OCI-LY7 (cell line): ENCODE data around the gene TNFAIP3. TPM values are rescaled to one million over a fixed set of nuclear protein-coding genes. Genes with fewer than 3 reads are reported as not detected.

Experiments
- BruUV-seq: library from RNA; stranded (reverse); fragments of 400-500 nt; replicated peaks from 2 replicates; lab custom pipeline; 2021; lab: Mats Ljungman, UMichigan
- CTCF ChIA-PET: fragments of 300-600 bp; sonication (Branson Sonifier 250); formaldehyde crosslinking; loops from one replicate; lab custom pipeline; 2022; ENCODE audit warnings: antibody characterized with exemption; ENCODE audit not compliant: unreplicated experiment; lab: Charles Lee
- POLR2A ChIA-PET: fragments of 300-600 bp; sonication (Branson Sonifier 250); formaldehyde crosslinking; loops from one replicate; lab custom pipeline; 2022; ENCODE audit warnings: antibody characterized with exemption; lab: Charles Lee
- DNase-seq: peaks from one replicate; pipeline ENCODE4 v3.0.0-alpha.2; 2015; ENCODE audit warnings: low spot score
- H2AFZ ChIP-seq: fragments of 200-600 bp; sonication (generic), shearing (Covaris generic); 2 replicates; pipeline ENCODE4 v1.6.1; 2014; ENCODE audit warnings: mild to moderate bottlenecking, antibody characterized with exemption, low read length, moderate library complexity
- H3K27ac ChIP-seq: fragments of 200-600 bp; sonication (generic); 2 replicates; pipeline ENCODE4 v1.5.1; 2014; ENCODE audit warnings: mixed run types, low read depth, mild to moderate bottlenecking, moderate library complexity, low read length, inconsistent platforms; ENCODE audit not compliant: poor library complexity, severe bottlenecking
- H3K36me3 ChIP-seq: fragments of 200-600 bp; sonication (generic); 2 replicates; pipeline ENCODE4 v1.6.1; 2014; ENCODE audit warnings: mild to moderate bottlenecking, antibody characterized with exemption, low read length, moderate library complexity, mixed read lengths; ENCODE audit not compliant: insufficient read depth
- H3K4me1 ChIP-seq: fragments of 200-600 bp; sonication (generic); 2 replicates; pipeline ENCODE4 v1.5.1; 2014; ENCODE audit warnings: mild to moderate bottlenecking, low read length; ENCODE audit not compliant: insufficient read depth, poor library complexity, severe bottlenecking
- H3K4me2 ChIP-seq: fragments of 200-600 bp; sonication (generic); 2 replicates; pipeline ENCODE4 v1.6.1; 2014; ENCODE audit warnings: mild to moderate bottlenecking, low read length
- H3K4me3 ChIP-seq: fragments of 200-600 bp; sonication (generic); 2 replicates; pipeline ENCODE4 v1.5.1; 2014; ENCODE audit warnings: mild to moderate bottlenecking, low read depth, low read length; ENCODE audit not compliant: poor library complexity, severe bottlenecking
- H3K79me2 ChIP-seq: fragments of 200-600 bp; sonication (generic); 2 replicates; pipeline ENCODE4 v1.6.1; 2016; ENCODE audit warnings: low read depth, mild to moderate bottlenecking, low read length, moderate library complexity, mixed read lengths; ENCODE audit not compliant: insufficient read depth
- H3K9me2 ChIP-seq: fragments of 200-600 bp; sonication (generic); 2 replicates; pipeline ENCODE4 v1.6.1; 2016; ENCODE audit warnings: mild to moderate bottlenecking, low read length, mixed read lengths; ENCODE audit not compliant: insufficient read depth
- H3K9me3 ChIP-seq: fragments of 200-600 bp; sonication (generic); 2 replicates; pipeline ENCODE4 v1.6.1; 2014; ENCODE audit warnings: mild to moderate bottlenecking, mixed run types, low read length, mixed read lengths
- H4K20me1 ChIP-seq: fragments of 200-600 bp; sonication (generic); 2 replicates; pipeline ENCODE4 v1.6.1; 2014; ENCODE audit warnings: mild to moderate bottlenecking, antibody characterized with exemption, low read length, moderate library complexity, mixed read lengths; ENCODE audit not compliant: insufficient read depth
- CTCF ChIP-seq: fragments of 200-600 bp; sonication (generic); conservative IDR thresholded peaks from 2 replicates; pipeline ENCODE4 v1.5.1; 2014; ENCODE audit warnings: mild to moderate bottlenecking, antibody characterized with exemption, low read length, moderate library complexity, mixed read lengths
- EZH2phosphoT487 ChIP-seq: fragments of 200-600 bp; sonication (generic); IDR thresholded peaks from 2 replicates; pipeline ENCODE4 v1.6.1; 2018; ENCODE audit warnings: low read depth, borderline replicate concordance, mild to moderate bottlenecking, mixed run types, antibody characterized with exemption, low read length, moderate library complexity, mixed read lengths
- intact Hi-C: fragments of 100-400 bp; cut with micrococcal nuclease; formaldehyde crosslinking; loops from one replicate; pipeline ENCODE4 v1.10.0; 2022; ENCODE audit not compliant: unreplicated experiment
- total RNA-seq, 2 experiments: library from RNA; depleted of rRNA in 1 of 2; stranded (reverse); fragments of >200 nt in 1 of 2; shearing (Covaris generic) in 1 of 2; gene quantifications; 2 replicates each; pipeline ENCODE4 v1.2.3, GENCODE V29; 2014 to 2022

TNFAIP3 gene
- total RNA-seq, 2 experiments from 2014 or later: 8.8 to 28.3 TPM

DNA sequence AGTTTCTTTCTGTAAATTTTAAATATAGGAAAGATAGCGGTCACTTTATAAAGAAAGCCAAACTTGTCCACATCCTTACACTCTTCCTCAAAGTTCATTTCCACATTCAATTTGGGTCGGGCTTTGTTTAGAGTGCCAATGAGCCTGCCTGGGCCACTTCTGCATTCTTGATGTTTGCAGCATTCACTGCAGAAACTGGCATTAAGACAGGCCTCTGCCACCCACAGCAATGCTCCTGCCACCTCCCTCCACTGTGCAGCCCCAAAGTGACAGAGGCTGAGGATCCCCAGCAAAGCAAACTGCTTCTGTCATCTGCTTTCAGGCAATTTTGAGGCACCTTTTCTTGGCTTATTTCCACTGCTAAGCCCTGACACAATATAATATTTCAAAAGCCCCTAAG is 61.2 kb downstream of the TNFAIP3 start:
- intact Hi-C loops: no loop called here
- POLR2A ChIA-PET: interaction anchor here (0.7 to 1.8 kb wide), 4 partner anchors 10 to 46 kb away, joined by 3 to 11 read pairs (median 4); no protein-coding TSS in a partner anchor
- Histone ChIP-seq H3K4me2 (peak overlapping the region; percentile 49), H3K9me2 (no peaks in the 10 kb centered on the region), H3K4me1 (peaks cover 27% of the 10 kb centered on the region), H3K79me2 (no peaks in the 10 kb centered on the region), H3K9me3 (no peaks in the 10 kb centered on the region), H3K36me3 (no peaks in the 10 kb centered on the region), H2AFZ (peak overlapping the region; percentile 82; the same call in 1 of the 2 replicates), H3K27ac (peak overlapping the region; percentile 22), H3K4me3 (peak overlapping the region; percentile 9), H4K20me1 (no peaks in the 10 kb centered on the region)
- no peak for TF ChIP-seq EZH2phosphoT487
- TF ChIP-seq CTCF: no peak
- BruUV-seq: no TSS peak
- peak; percentile 24 for DNase-seq
- CTCF ChIA-PET: no interaction called here

DNA sequence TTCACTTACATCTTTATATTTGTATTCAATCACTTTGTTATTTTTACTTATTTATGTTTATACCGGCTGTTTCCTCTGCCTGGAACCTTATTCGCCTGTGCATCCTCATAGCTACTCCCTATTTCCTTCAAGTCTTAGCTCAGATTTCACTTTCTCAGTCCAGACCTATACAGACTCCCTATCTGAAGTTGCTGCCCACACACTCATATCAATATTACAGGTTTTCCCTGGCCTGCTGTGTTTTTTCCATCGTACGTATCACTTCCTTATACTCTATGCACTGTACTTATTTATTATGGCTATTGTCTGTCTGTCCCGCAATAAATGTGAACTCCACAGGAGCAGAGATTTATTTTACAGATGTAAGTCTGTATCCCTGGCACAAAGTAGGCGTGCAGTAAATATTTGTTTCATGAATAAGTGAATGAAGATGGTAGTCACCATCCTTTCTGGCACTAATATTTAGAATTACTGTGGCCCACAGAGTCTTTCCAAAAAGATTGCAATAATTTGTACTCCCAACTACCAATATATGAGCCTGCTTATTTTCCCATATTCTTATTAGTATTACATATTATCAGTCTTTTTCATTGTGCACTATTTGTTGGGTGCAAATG is 64.9 kb downstream of the TNFAIP3 start:
- ChIA-PET CTCF (interaction anchor here (0.9 kb wide), 1 partner anchor 233 kb away, joined by 3 read pairs; no protein-coding TSS in a partner anchor), POLR2A (interaction anchor here (1.0 kb wide), 1 partner anchor 12 kb away, joined by 3 read pairs; no protein-coding TSS in a partner anchor)
- intact Hi-C loops: no loop called here
- no peaks in the 10 kb centered on the region for H3K79me2 ChIP-seq
- H3K36me3 ChIP-seq: no peaks in the 10 kb centered on the region
- no peak overlapping the region for H3K27ac ChIP-seq
- no peaks in the 10 kb centered on the region for H3K9me2 ChIP-seq
- TF ChIP-seq CTCF (no peak), EZH2phosphoT487 (no peak)
- H3K9me3 ChIP-seq: peaks cover 11% of the 10 kb centered on the region; the same call in 1 of the 2 replicates
- no peaks in the 10 kb centered on the region for H4K20me1 ChIP-seq
- H3K4me2 ChIP-seq: no peak overlapping the region
- BruUV-seq: no TSS peak
- H3K4me3 ChIP-seq: no peak overlapping the region
- H2AFZ ChIP-seq: no peak overlapping the region
- DNase-seq: no peak
- H3K4me1 ChIP-seq: peaks cover 18% of the 10 kb centered on the region

Other genes starting within 250 kb of the TNFAIP3 start
- not detected in 2 replicates for gene PERP, start 240.2 kb downstream of the TNFAIP3 start, total RNA-seq (2014; rRNA removed; shearing (Covaris generic))
- not detected in 2 replicates for gene PERP, start 240.2 kb downstream of the TNFAIP3 start, total RNA-seq (2022)